Measurements from ENCODE around the gene LTK. TPM values are rescaled to one million over a fixed set of nuclear protein-coding genes. Genes with fewer than 3 reads are reported as not detected.
A peak's percentile ranks its signal among the peaks of the same experiment; 100 is the strongest.

Gene LTK
- total RNA-seq, 4 donors from 2014 or later: 13.8 to 39.0 (median 26.3) TPM; not detected in 1

GRCh38 chr15:41493205-41493901 is 20.3 kb downstream of the LTK start, which contains the start of gene ITPKA:
ITPKA (plus strand) TSS chr15:41493874; CDS start chr15:41493928, 54 bp downstream.
- peak; percentile 65 to 97 (median 95) for DNase-seq
- Histone ChIP-seq H3K36me3 (no peaks in the 10 kb centered on the region), H3K27ac (peak within 1 kb of the TSS; percentile 58 to 98 (median 76)), H3K27me3 (no peaks in the 10 kb centered on the region), H3K4me1 (peaks cover 3 to 37% (median 27%) of the 10 kb centered on the region in 4 donors), H3K4me3 (peak within 1 kb of the TSS; percentile 41 to 82 (median 64)), H3K9me3 (no peaks in the 10 kb centered on the region)
- peak; percentile 59 to 85 for TF ChIP-seq POLR2A (IDR thresholded peaks at IDR 0.05)
- TF ChIP-seq, protein P1, sequence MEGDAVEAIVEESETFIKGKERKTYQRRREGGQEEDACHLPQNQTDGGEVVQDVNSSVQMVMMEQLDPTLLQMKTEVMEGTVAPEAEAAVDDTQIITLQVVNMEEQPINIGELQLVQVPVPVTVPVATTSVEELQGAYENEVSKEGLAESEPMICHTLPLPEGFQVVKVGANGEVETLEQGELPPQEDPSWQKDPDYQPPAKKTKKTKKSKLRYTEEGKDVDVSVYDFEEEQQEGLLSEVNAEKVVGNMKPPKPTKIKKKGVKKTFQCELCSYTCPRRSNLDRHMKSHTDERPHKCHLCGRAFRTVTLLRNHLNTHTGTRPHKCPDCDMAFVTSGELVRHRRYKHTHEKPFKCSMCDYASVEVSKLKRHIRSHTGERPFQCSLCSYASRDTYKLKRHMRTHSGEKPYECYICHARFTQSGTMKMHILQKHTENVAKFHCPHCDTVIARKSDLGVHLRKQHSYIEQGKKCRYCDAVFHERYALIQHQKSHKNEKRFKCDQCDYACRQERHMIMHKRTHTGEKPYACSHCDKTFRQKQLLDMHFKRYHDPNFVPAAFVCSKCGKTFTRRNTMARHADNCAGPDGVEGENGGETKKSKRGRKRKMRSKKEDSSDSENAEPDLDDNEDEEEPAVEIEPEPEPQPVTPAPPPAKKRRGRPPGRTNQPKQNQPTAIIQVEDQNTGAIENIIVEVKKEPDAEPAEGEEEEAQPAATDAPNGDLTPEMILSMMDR (IDR thresholded peaks at IDR 0.05): no peak

GRCh38 chr15:41492597-41493204 is 20.9 kb downstream of the LTK start:
- H3K9me3 ChIP-seq: no peaks in the 10 kb centered on the region
- no peaks in the 10 kb centered on the region for H3K36me3 ChIP-seq
- peak overlapping the region; percentile 41 to 82 (median 64) for H3K4me3 ChIP-seq
- no peak for DNase-seq
- peak overlapping the region; percentile 58 to 98 (median 76) for H3K27ac ChIP-seq
- TF ChIP-seq POLR2A (IDR thresholded peaks at IDR 0.05): no peak
- TF ChIP-seq, protein P1 (IDR thresholded peaks at IDR 0.05): no peak
- H3K27me3 ChIP-seq: no peaks in the 10 kb centered on the region
- peaks cover 3 to 37% (median 27%) of the 10 kb centered on the region in 4 donors for H3K4me1 ChIP-seq

DNA sequence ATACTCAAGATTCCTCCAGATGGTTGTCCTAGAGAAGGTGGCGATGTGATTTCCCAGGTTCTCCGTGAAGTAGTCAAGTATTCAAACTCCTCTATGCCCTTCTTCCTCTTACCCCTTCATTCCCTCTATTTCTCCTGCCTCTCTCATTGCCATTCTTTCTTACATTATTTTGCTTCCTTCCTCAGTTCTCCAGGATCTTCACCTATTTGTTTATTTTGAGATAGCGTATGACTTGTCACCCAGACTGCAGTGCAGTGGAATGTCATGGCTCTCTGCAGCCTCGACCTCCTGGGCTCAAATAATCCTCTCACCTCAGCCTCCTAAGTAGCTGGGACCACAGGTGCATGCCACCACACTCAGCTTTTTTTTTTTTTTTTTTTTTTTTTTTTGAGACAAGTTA is 21.7 kb downstream of the LTK start:
- Histone ChIP-seq H3K36me3 (no peaks in the 10 kb centered on the region), H3K27me3 (no peaks in the 10 kb centered on the region), H3K9me3 (no peaks in the 10 kb centered on the region), H3K27ac (no peak overlapping the region), H3K4me3 (no peak overlapping the region), H3K4me1 (peaks cover 3 to 37% (median 27%) of the 10 kb centered on the region in 4 donors)
- TF ChIP-seq, protein P1 (IDR thresholded peaks at IDR 0.05): no peak
- no peak for TF ChIP-seq POLR2A (IDR thresholded peaks at IDR 0.05)
- DNase-seq: no peak

GRCh38 chr15:41490355-41490754 is 23.3 kb downstream of the LTK start:
- peaks cover 3 to 26% (median 20%) of the 10 kb centered on the region in 4 donors for H3K4me1 ChIP-seq
- H3K9me3 ChIP-seq: no peaks in the 10 kb centered on the region
- H3K4me3 ChIP-seq: no peak overlapping the region
- no peak for DNase-seq
- no peaks in the 10 kb centered on the region for H3K27me3 ChIP-seq
- H3K36me3 ChIP-seq: no peaks in the 10 kb centered on the region
- TF ChIP-seq, protein P1 (IDR thresholded peaks at IDR 0.05): no peak
- TF ChIP-seq POLR2A (IDR thresholded peaks at IDR 0.05): no peak
- no peak overlapping the region for H3K27ac ChIP-seq

- no peaks in the 10 kb centered on the region for H3K9me3 ChIP-seq
- DNase-seq: no peak
- no peak overlapping the region for H3K27ac ChIP-seq
- H3K4me3 ChIP-seq: no peak overlapping the region
- no peaks in the 10 kb centered on the region for H3K36me3 ChIP-seq
- H3K4me1 ChIP-seq: peaks cover 3 to 19% (median 13%) of the 10 kb centered on the region in 4 donors
- no peaks in the 10 kb centered on the region for H3K27me3 ChIP-seq
- no peak for TF ChIP-seq POLR2A (IDR thresholded peaks at IDR 0.05)
- TF ChIP-seq, protein P1 (IDR thresholded peaks at IDR 0.05): no peak
Observed at GRCh38 chr15:41489641-41490040, 24.0 kb downstream of the LTK start.
